Measurements from ENCODE around the gene TRAPPC14.

TRAPPC14 gene

GRCh38 chr7:100173806-100174495 lies 15.4 kb upstream of the TRAPPC14 start:
- no peak for DNase-seq (ENCODE audit: low spot score)

GRCh38 chr7:100171840-100172239 lies 13.3 kb upstream of the TRAPPC14 start:
- DNase-seq (ENCODE audit: low spot score) = no peak

DNA sequence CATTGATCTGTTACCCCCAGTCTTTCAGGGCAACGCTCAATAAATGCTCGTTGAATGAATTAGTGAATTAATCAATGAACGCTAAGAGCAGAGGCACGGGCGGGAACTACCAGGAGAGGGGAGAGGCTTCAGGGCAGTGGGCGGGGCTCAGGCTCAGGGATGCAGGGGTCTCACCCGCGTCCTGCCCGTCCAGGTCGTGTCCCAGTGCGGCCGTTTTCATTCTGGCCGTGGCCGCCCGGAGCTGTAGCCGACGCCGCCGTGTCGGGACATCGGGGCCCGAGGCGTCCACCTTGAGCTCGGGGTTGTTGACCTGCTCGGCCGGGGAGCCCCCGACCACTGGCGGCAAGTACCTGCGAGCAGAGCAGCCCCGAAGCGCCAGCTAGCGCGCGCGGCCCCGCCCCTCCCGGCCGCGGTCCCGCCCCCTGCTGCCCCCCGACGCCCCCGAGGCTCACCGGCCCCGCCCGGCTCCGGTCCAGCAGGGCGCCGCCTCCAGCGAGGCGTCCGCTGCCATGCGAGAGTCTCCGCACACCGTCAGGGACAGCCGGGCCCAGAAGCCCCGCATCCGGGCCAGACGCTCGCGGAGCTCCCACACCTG lies 12.7 kb upstream of the TRAPPC14 start:
- DNase-seq (ENCODE audit: low spot score) = no peak

DNA sequence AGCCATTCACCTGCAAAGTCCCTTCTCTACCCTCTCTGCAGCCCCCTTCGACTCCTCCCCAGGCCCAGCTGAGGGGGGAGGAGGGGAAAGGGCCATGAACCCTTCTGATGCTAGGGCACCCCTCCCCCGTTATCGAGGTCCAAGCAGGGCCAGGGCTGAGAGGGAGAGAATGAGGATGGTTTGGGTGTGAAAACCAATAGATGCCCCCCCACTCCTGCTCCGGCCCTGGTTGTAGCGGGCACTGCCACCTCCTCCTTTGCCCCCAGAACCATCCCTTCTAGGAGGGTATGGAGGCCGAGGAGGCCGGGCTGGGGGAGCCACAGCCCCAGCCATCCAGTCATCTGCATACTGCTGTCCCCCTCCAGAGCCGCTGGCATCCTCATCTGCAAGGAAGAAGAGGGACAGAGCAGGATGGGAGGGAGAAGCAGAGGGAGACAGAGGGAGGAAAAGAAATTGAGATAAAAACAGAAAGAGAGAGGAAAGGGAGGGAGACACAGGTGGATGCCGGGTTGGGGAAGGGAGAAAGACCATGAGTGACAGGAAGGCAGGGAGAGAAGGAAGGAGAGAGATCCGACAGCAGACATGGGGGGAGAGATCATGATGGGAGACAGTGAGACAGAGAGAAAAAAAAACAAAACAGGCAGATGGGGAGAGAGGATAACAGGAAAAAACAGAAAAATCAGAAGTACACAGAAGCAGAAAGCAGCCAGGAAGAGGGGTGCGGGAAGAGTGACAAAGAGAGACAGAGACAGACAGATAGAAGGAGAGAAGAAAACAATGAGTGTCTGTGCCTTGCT lies 11.8 kb upstream of the TRAPPC14 start:
- DNase-seq (ENCODE audit: low spot score) = no peak

DNA sequence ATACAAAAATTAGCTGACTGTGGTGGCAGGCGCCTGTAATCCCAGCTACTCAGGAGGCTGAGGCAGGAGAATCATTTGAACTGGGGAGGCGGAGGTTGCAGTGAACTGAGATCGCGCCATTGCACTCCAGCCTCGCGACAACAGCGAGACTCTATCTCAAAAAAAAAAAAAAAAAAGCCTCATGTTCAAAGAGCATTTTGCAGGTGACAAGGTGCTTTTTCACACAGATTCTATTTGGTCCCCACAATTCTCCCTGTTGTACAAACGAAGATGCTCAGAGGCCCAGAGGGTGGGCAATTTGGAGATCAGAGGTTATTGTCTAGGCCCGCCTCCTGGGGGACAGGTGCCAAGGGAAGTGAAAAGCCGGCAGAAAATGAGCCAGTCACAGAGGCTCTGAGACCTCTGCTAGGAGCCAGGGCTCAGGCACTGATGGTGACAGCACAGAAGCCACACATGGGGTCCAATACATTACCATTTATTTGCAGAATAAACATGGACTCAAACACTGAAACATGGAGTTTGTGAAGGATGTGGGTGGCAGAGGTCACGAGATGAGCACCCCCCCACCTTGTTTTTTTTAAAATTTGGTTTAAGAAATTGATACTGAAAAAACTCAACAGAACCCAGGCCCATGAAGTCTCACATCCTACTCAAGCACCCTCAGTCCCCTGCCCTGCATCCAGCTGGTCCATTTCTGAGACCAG lies 10.8 kb upstream of the TRAPPC14 start:
- DNase-seq (ENCODE audit: low spot score) = no peak

DNA sequence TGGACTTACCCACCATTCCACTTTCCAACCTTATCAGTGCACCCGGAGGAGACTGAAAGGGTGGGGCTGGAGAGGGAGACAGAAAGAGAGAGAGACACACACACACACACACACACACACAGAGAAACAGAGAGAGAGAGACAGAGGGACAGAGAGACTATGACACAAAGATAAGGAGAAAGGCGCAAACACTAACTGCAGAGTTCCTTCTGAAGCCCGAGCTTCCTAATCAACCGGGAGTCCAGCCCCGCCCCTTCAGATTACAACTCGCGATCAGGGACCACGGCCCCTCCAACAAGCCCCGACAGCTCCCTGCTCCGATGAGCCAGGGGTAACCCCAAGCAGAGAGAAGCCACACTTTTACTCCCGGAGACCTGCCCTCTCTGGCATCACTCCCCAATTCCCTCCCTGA lies 9.4 kb upstream of the TRAPPC14 start:
- no peak for DNase-seq (ENCODE audit: low spot score)

DNA sequence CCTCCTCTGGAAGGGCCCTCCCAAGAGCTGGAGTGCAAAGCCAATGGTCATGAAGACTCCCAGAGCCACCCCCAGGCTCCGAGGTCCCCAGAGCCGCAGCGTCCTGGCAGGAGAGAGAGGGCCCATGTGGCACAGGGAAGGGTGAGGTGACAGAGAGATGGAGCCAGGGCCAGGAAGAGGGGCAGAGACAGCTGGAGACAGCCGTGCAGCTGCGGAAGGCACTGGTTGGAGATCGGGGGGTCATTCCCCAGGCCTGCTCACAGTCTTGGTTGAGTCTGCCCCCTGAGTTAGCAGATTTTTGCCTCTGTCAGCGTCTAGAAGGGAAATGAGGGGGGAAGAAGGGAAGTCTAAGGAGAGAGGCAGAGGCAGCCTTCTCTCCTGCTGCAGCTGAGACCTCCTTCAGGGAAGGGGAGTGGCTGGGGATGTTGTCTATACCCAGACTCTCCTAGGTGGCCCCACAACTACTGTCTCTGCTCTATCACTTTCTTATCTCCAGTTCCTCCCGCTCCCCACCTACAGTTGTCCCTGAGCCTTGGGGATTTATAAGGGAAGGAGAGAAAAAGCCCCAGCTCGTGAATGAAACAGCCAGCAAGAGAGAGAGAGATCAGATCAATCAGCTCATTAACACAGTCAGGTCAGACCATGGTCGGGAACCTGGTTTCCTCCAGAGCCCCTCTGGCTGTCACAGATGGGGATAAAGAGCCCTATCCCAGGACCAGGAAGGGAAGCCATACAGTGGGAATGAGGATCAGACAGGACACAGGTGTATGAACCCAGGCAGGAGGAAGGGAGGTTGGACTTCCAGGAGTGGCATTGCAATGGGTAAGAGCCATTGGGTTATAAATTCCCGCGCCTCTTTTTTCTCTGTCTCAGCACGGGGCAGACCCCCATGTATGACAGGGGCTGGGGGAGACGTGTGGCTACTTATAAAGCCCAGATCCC lies 8.7 kb upstream of the TRAPPC14 start:
- DNase-seq (ENCODE audit: low spot score) = no peak

DNA sequence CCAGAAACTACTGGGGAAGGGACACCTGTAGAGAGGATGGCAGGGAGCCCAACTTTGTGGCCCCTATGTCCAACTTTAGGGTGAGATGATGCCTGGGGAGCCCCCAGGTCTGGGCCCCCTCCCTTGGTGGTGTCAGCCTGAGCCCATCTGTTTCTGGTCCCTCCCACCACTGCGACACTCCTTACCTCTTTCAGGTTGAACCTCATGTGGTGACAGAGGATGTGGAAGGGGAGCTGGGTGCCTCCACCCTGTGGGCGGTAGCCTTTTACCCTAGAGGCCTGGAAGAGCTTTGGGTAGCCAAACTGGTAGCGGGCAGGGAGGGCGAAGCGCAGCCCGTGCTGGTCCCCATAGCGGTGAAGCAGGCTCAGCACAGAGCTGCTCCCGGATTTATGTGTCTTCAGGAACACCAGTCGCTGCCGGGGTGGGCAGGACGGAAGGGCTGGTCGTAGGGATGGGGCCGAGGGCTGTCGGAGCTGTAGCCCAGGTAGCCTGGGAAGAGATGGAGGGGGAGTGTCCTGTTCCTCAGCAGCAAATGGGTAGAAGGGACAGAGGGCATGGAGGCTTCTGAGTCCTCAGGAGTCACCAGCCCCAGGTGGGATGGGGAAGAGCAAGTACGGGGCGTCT lies 7.9 kb upstream of the TRAPPC14 start:
- no peak for DNase-seq (ENCODE audit: low spot score)

GRCh38 chr7:100163871-100164270 lies 5.3 kb upstream of the TRAPPC14 start:
- DNase-seq (ENCODE audit: low spot score) = no peak

- DNase-seq (ENCODE audit: low spot score) = peak; percentile 80
Measured at GRCh38 chr7:100163006-100163531, 4.5 kb upstream of the TRAPPC14 start.

GRCh38 chr7:100160067-100160466 lies 1.5 kb upstream of the TRAPPC14 start:
- DNase-seq (ENCODE audit: low spot score) = no peak

GRCh38 chr7:100159099-100159623 lies 638 bp upstream of the TRAPPC14 start:
- DNase-seq (ENCODE audit: low spot score) = no peak

- DNase-seq (ENCODE audit: low spot score) = peak; percentile 63
Measured at GRCh38 chr7:100157334-100158228, 942 bp downstream of the TRAPPC14 start.

DNA sequence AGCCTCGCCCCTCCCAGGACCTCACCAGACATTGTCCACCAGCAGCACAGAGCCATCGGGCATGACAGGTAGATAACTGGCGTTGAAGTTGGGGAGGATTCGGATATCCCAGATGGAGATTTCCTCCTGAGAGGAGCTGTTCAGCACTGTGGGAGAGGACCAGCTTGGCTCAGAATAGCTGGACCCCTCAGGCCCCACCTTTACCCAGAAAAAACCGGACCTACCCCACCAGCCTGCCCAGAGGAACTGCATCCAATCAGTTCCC lies 1.5 kb downstream of the TRAPPC14 start:
- DNase-seq (ENCODE audit: low spot score) = no peak

DNA sequence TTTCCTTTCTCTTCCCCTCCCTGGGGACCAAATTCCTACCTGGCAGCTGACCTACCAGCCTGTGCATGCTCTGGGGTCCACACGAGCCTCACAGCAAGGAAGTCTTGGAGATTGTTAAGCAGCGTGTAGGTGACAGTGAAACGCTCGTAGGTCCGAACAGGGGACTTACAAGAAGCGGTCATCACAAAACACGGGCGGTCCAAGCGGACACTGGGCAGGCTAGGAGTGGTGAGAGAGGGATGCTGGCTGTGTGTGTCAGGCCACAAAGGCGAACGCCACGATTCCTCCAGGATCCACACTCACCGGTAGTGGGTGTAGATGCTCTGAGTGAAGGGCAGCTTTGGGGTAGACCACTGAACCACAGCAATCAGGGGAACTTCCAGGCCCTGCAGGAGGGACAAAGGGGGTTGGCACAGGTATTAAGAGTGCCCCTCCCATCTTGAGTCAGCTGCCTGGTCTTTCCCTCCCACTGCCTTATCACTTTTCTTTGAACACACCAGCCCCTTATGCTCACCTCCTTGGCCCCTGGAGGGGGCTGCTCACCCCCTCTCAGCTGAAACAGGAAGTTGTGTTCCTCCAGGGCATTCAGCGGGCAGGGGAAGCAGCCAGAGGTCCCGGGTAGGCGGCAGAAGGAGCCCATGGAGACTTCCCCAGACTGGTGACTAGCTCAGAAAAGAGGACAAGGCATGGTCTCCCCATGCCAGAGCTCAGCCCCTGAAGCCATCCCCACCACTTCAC lies 2.0 kb downstream of the TRAPPC14 start:
- no peak for DNase-seq (ENCODE audit: low spot score)

- no peak for DNase-seq (ENCODE audit: low spot score)
Measured at GRCh38 chr7:100155553-100156317, 2.8 kb downstream of the TRAPPC14 start.

DNA sequence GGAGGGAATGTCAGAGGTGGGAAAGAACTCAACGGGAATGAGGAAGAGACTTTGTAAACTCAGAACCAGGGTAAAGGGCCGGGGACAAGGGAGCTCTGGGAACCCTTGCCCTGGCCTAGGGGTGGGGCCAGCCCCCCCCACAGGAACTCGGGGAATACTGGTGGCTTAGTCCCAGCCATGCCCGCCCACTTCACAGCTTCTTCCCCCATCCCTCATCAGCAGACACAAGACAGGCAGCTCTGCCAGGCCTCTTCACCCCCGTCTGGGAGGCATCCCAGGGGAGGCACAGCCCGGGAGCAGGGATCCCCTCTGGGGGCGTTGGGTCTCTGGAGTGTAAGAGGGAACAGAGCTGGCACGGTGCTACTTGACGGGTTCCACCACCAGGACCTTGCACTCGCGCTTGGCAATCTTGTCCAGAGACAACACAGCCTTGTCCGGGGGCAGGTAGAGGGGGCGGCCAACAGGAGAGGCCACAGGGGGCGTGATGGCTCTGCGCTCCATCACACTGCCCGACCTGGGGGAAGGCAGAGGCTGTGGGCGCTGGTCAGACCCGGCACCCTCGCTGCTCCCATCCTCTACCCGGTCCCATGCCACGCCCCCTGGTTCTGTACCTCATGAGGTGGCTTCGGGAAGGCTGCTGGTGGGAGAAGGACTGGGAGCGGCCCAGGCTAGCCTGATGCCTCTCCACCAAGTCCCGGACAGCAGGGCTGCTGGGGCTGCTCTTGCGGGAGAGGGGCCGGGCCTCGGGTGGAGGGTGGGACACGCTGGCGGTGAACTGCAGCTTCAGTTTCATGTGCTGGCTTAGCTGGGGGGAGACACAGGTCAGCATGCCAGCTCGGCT lies 3.7 kb downstream of the TRAPPC14 start:
- no peak for DNase-seq (ENCODE audit: low spot score)
